ENCODE measurements around the gene GPC5.
"Not testable (repeated sequence)": the region's sequence is repeated elsewhere in the genome, so short reads cannot be mapped to it uniquely, and the experiment has no call there.

GPC5 gene

GRCh38 chr13:91368676-91369440 is 29.6 kb upstream of the GPC5 start:
- no peak for DNase-seq (ENCODE audit: low read depth in 2 of 2)

DNA sequence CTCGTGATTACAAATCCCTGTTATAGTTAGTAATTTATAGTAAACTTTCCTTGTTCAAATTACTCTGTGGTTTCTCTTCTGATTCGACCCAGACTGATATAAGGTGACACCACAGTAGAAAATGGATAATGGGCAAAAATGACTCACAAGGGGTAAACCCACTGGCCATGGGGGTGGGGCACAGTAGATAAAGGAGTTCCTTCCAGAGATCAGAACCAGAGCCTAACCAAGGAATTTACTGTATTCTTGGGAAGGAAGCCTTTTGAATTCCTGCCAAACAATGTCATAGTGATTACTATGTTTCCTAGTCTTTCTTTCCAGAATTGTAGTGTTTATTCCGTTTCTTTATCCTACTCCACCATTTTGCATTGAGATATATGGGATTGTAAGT is 29.0 kb upstream of the GPC5 start:
- DNase-seq (ENCODE audit: low read depth in 2 of 2) = peak in 1 of 2 donors; percentile 20

- DNase-seq (ENCODE audit: low read depth in 2 of 2) = no peak
Observed at GRCh38 chr13:91370501-91370900, 27.9 kb upstream of the GPC5 start.

DNA sequence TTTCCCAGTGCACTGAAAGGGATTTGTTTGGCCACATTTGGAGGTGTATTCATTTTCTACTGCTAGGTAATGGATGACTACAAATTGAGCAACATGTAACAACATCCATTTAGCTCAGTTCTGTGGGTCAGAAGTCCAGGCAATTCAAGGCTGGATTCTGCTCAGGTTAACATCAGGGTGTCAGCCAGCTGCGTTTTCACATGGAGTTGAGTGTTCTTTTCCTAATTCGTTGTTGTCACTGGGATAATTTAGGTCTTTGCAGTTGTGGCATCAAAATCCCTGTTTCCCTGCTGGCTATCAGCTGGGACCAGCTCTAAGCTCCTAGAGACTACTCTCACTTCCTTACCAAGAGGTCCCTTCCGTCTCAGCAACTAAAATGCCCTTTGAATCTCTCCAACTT is 25.5 kb upstream of the GPC5 start:
- DNase-seq (ENCODE audit: low read depth in 2 of 2) = no peak

DNA sequence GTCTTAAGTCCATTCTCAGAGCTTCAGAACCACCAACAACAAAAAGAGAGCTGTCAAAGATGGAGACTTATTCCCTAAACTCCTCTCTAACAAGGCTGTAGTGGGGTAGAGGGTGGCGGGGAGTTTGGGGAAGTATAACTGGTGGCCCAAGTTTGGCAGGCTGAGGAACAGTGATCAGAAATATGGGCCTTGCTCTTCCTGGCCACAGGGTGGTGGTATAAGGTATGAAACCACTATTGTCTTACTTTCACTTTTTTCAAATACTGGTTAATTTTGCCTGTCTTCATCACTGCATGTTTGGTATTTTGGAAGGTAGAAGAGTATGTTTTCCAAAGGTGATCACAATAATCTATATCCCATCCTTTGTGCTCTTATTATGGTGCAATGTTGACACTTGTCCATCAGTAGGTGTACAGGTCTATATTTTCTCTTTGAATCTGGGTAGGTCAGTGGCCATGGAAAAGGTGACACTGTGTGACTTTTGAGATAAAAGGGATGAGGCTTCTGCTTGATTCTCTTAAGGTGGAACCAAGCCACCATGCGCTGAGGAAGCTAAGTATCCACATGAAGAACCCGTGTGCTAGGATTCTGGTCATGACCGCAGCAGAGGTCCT is 23.2 kb upstream of the GPC5 start:
- no peak for DNase-seq (ENCODE audit: low read depth in 2 of 2)

DNA sequence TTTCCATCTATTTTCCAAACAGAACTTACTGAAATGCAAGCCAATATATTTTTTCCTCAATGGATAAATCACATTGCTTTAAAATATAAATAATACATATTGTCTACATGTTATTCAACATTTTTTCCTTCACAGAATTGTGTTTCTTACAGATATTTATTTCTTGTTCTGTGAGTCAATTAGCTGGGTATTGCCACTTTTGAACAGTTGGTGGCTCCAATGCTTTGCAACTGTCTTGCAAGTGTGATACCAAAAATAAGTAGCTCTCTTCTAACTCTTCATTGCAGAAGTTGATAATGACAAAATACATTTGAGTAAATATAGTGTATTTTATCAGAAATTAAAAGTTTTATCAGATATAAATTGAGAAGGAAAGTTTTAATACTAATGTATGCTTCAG is 17.1 kb upstream of the GPC5 start:
- DNase-seq (ENCODE audit: low read depth in 2 of 2) = no peak

DNA sequence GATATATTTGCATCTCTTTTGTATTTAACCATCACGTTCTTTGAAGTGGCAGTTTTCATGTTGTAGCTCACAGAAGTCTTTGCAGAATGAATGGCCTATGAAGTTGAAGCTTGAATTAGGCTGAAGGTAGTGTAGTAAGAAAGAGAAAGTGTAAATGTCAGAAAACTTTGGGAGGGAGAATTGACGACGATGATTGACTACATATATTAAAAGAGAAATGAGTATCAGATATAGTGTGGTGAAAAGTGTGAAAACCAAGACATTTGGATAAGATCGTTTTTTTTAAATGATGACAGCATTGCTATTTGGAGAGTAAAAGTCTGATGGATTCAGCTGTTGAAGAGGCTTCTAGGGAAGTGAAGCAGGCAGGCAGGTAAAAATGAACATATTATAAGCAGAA is 14.6 kb upstream of the GPC5 start:
- no peak for DNase-seq (ENCODE audit: low read depth in 2 of 2)

DNA sequence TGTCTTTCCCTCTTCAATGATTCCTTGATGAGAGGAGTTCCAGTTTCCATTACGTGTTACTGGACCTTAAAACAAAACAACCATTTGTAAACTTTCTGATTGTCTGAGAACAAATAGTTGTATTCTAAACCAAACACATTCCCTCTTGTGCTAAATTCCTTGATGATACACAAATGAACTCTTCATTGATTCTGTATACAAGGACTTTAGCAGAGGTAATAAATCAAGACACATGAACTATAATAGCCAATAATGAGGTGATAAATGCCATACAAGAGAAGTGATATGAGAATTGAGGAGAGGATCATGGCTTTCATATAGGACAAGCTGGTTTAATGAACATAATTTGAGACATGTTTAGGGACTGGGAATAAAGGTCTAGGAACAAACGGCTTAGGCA is 13.5 kb upstream of the GPC5 start:
- no peak for DNase-seq (ENCODE audit: low read depth in 2 of 2)

GRCh38 chr13:91389186-91389585 is 9.2 kb upstream of the GPC5 start:
- DNase-seq (ENCODE audit: low read depth in 2 of 2) = no peak

- no peak for DNase-seq (ENCODE audit: low read depth in 2 of 2)
Observed at GRCh38 chr13:91397595-91397994, 826 bp upstream of the GPC5 start.

- DNase-seq (ENCODE audit: low read depth in 2 of 2) = no peak
Observed at GRCh38 chr13:91399189-91400062, 1.0 kb downstream of the GPC5 start.

GRCh38 chr13:91400063-91400399 is 1.6 kb downstream of the GPC5 start:
- DNase-seq (ENCODE audit: low read depth in 2 of 2) = no peak

DNA sequence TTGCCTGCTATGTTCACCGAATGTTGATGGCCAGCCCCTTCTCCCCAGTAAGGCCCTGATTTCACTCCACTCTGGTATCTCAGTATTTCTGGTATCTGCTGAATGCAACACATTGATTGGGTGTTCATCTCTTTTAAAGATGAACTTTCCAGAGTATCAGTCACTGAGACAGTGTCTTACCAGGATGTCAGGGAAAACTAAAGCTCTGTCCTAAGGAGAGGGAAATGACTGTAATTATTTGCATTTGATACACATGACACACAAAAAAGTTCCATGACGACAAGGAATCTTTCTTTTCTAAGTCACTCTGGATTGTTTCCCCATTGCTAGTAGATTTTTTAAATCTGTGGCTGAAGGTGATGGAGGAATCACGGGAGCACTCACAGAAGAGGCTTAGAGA is 2.2 kb downstream of the GPC5 start:
- no peak for DNase-seq (ENCODE audit: low read depth in 2 of 2)

GRCh38 chr13:91401920-91402319 is 3.5 kb downstream of the GPC5 start:
- no peak for DNase-seq (ENCODE audit: low read depth in 2 of 2)

DNA sequence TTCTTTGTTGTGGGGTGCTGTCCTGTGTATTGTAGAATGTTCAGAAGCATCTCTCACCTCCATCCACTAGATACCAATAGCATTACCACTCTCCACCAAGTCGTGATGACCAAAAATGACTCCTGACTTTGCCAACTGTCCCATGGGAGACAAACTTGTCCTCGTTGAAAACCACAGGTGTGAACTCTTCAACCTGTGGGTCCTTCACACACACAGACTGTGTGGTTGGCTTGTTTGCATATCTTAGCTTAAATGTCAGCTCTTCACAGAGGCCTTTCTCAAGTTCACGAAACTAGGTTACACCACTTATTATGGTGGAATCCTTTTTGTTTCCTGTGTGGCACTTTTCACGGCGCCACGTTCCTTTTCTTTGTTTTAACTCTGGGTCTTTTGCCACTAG is 6.8 kb downstream of the GPC5 start:
- DNase-seq (ENCODE audit: low read depth in 2 of 2) = no peak

GRCh38 chr13:91406619-91407018 is 8.2 kb downstream of the GPC5 start:
- no peak for DNase-seq (ENCODE audit: low read depth in 2 of 2)

- no peak for DNase-seq (ENCODE audit: low read depth in 2 of 2)
Observed at GRCh38 chr13:91408971-91409370, 10.6 kb downstream of the GPC5 start.

GRCh38 chr13:91416579-91416978 is 18.2 kb downstream of the GPC5 start:
- DNase-seq (ENCODE audit: low read depth in 2 of 2) = not testable (repeated sequence)

- no peak for DNase-seq (ENCODE audit: low read depth in 2 of 2)
Observed at GRCh38 chr13:91417660-91418325, 19.4 kb downstream of the GPC5 start.

- DNase-seq (ENCODE audit: low read depth in 2 of 2) = no peak
Observed at GRCh38 chr13:91426913-91427312, 28.5 kb downstream of the GPC5 start.

- not testable (repeated sequence) for DNase-seq (ENCODE audit: low read depth in 2 of 2)
Observed at GRCh38 chr13:91438674-91439073, 40.3 kb downstream of the GPC5 start.

DNA sequence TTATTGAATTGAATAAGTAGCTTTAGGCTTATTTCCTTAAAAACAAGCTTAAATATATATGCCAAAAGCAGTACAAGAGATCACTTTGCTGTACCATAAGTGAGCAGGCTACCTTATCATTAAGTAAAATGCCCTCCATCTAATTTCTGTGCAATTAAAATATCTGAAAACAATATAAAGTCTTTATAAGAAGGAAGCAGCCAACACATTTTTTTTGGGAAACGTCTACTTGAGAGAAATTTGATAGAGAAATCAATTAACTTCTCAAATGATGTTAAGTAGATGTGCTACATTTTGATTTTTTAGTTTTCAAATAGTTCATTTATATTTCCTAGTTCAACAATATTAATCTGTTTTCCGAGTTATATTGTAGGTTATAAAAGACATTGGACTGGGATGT is 52.5 kb downstream of the GPC5 start:
- DNase-seq (ENCODE audit: low read depth in 2 of 2) = no peak

All from stimulated activated CD4-positive, alpha-beta T cell treated with anti-CD3 and anti-CD28 coated beads, Interleukin-1b, Interleukin-23, amount 100 ng/mL, for 4 hours (primary cell).